Stimulated activated CD4-positive, alpha-beta T cell treated with anti-CD3 and anti-CD28 coated beads, TNF-alpha, amount 100 ng/mL, for 4 hours (primary cell): ENCODE data around the gene GNG12.

Source experiments
- DNase-seq, 3 experiments: peaks; one replicate each; pipeline ENCODE4 v3.0.0-alpha.2; 2020; ENCODE audit warnings: low read depth in 3 of 3

GNG12 gene

DNA sequence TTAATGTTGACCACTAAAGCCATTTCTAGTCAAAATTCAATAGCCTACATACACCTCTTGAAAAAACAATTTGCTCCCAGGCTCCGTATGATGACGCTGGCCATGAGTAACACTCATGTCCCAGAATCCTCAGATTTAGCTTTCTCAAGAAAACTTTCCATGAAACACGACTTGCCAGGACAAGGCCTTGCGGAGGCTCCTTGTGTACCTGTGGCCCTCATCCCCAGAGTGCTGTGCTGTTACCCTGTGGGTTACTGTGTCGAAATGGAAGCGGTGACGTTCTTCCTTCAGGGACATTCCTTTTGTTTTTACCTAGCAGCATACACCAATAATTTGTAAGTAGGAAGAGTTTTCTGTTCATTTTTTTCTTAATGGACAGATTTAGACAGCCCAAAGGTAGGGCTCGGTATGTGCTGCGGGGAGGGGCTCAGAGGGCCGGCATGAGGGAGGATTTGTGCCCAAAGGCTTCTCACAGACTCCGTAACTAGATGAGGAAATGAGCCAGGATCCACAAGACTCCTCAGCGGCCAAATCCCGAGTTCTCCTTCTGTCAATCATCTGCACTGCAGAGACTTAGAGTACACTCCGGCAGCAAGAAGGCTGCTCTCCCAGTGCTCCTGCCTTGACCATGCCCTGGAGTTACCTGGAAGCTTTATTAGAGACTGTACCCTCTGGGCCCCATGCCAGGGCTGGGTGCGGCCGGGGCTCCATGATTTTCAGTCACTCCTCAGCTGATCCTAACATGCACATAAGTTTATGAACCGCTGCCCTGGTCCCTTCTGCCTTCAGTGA is 17.8 kb downstream of the GNG12 start:
- no peak for DNase-seq

GRCh38 chr1:67814121-67814772 is 19.0 kb downstream of the GNG12 start:
- DNase-seq = no peak

DNA sequence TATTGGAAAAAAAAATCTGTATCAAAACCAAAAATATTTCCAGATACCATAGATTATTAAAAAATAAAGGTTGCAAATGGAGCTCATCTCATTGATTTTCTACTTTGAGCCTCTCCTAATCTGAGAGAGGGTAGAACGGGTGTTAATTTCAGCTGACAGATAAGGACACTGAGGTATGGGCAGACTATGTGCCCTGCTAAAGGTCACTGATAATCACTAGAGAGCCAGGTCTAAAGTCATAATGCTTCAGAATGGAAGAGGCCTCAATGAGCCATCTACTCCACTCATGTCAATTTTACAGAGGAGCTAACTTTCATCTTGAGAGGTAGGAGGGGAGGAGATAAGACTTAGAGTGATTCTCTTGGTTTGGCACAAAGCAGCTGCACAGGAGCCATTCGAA is 21.0 kb downstream of the GNG12 start:
- DNase-seq = no peak

- DNase-seq = no peak
Measured at GRCh38 chr1:67811781-67812180, 21.5 kb downstream of the GNG12 start.

GRCh38 chr1:67809887-67810286 is 23.4 kb downstream of the GNG12 start:
- DNase-seq = no peak

- DNase-seq = no peak
Measured at GRCh38 chr1:67807282-67807681, 26.0 kb downstream of the GNG12 start.

- no peak for DNase-seq
Measured at GRCh38 chr1:67804710-67805109, 28.6 kb downstream of the GNG12 start.

- no peak for DNase-seq
Measured at GRCh38 chr1:67803380-67804279, 29.6 kb downstream of the GNG12 start.

- DNase-seq = no peak
Measured at GRCh38 chr1:67802565-67802964, 30.7 kb downstream of the GNG12 start.

GRCh38 chr1:67801903-67802302 is 31.4 kb downstream of the GNG12 start:
- no peak for DNase-seq

- DNase-seq = no peak
Measured at GRCh38 chr1:67795179-67795912, 37.9 kb downstream of the GNG12 start.

- DNase-seq = no peak
Measured at GRCh38 chr1:67793562-67793961, 39.7 kb downstream of the GNG12 start.

GRCh38 chr1:67792741-67793458 is 40.4 kb downstream of the GNG12 start:
- no peak for DNase-seq

- DNase-seq = no peak
Measured at GRCh38 chr1:67792103-67792502, 41.2 kb downstream of the GNG12 start.

- no peak for DNase-seq
Measured at GRCh38 chr1:67791686-67792085, 41.6 kb downstream of the GNG12 start.

DNA sequence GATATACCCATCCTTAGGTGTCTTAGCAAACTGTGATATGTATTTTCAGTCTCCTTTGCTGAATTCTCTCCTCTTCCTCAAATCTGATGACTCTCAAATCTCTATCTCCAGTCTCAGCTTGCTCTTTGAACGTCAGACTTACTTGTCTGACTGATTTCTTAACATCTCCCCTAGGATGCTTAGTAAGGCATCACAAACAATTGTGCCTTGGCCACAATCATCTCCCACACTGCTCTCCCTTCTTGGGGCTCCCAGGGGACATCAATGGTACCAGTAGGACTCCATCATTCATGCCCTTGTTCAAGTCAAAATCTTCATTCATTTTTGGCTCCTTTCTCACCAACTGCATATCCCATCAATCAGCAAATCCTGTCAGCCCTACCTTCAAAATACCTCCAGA is 42.0 kb downstream of the GNG12 start:
- no peak for DNase-seq

DNA sequence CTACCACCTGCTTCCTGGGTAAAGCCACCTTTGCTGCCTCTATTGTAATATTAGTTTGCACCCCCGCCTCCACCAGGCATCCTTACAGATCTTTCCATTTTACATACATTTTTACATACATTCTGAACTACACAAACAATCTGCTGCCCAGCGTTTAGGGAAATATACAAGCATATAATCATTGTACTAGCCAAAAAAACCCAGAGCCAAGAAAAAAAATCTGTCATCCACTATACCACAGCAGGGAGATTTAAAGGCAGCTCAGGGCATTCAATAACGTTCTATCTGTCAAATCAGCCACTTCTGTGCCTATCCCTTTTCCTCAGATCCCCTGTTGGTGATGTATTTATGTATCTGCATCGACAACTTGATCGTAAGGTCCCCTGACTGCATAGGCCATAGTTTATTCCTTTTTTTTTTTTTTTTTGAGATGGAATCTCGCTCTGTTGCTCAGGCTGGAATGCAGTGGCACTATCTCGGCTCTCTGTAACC is 43.0 kb downstream of the GNG12 start:
- DNase-seq = no peak

DNA sequence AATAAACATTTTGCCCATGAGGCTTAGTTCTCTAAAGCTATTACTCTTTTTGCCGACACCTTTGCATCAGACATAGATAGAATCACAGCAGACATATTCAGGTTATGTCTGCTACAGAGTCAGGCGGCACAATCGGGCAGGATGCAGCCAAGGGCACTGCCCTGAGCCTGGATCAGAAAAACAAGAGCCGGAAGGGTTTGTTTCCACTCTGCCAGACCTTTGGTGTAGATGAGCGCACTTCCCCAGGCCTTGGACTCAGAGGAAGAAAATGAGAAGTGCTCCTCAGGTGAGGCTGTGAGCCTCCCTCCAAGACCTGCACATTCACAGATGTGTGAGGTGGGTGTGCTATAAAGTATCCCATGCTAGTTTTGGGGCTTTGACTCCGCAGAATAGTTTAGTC is 43.7 kb downstream of the GNG12 start:
- DNase-seq = no peak

GRCh38 chr1:67788904-67789303 is 44.4 kb downstream of the GNG12 start:
- DNase-seq = no peak

- DNase-seq = no peak
Measured at GRCh38 chr1:67788238-67788790, 45.0 kb downstream of the GNG12 start.

- no peak for DNase-seq
Measured at GRCh38 chr1:67787746-67788145, 45.5 kb downstream of the GNG12 start.
